Limb (tissue), 2 donors: ENCODE measurements around the gene APOL3.
"Not testable (repeated sequence)": the region's sequence is repeated elsewhere in the genome, so short reads cannot be mapped to it uniquely, and the experiment has no call there.

Source experiments
- DNase-seq, 2 donors: peaks; one replicate each; pipeline ENCODE4 v3.0.0-alpha.2; 2016; ENCODE audit errors: extremely low spot score in 2 of 2

APOL3 gene

GRCh38 chr22:36160499-36160942, at the start of gene APOL3:
Gene APOL3, minus strand, starts transcription at chr22:36160755. Its CDS starts 11,700 bp downstream, at chr22:36149055.
- DNase-seq, result no peak

GRCh38 chr22:36210224-36210623, 49.7 kb upstream of the APOL3 start:
- no peak for DNase-seq

GRCh38 chr22:36209488-36209908, 48.9 kb upstream of the APOL3 start:
- DNase-seq, result not testable (repeated sequence)

- DNase-seq, result no peak
These were observed 48.4 kb upstream of the APOL3 start for GRCh38 chr22:36208914-36209313.

- no peak for DNase-seq
These were observed 47.7 kb upstream of the APOL3 start for GRCh38 chr22:36208162-36208765.

- no peak for DNase-seq
These were observed 45.7 kb upstream of the APOL3 start for GRCh38 chr22:36206255-36206654.

GRCh38 chr22:36205573-36205972, 45.0 kb upstream of the APOL3 start:
- peak in 1 of 2 donors; percentile 4 for DNase-seq

GRCh38 chr22:36204632-36205015, 44.1 kb upstream of the APOL3 start:
- DNase-seq, result no peak

- peak in 1 of 2 donors; percentile 17 for DNase-seq
These were observed 43.6 kb upstream of the APOL3 start for GRCh38 chr22:36204001-36204631.

- DNase-seq, result peak in 1 of 2 donors; percentile 16
These were observed 42.9 kb upstream of the APOL3 start for GRCh38 chr22:36203441-36203840.

- DNase-seq, result peak in 1 of 2 donors; percentile 50
These were observed 42.4 kb upstream of the APOL3 start for GRCh38 chr22:36202906-36203305.

- peak; percentile 73 to 82 for DNase-seq
These were observed 41.2 kb upstream of the APOL3 start, which contains the start of gene APOL4 for GRCh38 chr22:36201630-36202319. Gene APOL4, minus strand, starts transcription at chr22:36201809. Its CDS starts 75 bp downstream, at chr22:36201734.

- DNase-seq, result not testable (repeated sequence)
These were observed 40.5 kb upstream of the APOL3 start for GRCh38 chr22:36201025-36201424.

- DNase-seq, result peak in 1 of 2 donors; percentile 25
These were observed 38.5 kb upstream of the APOL3 start for GRCh38 chr22:36199001-36199551.

- peak in 1 of 2 donors; percentile 21 for DNase-seq
These were observed 38.0 kb upstream of the APOL3 start for GRCh38 chr22:36198536-36198935.

GRCh38 chr22:36197514-36198146, 37.1 kb upstream of the APOL3 start:
- DNase-seq, result peak in 1 of 2 donors; percentile 45

GRCh38 chr22:36197065-36197440, 36.5 kb upstream of the APOL3 start:
- peak; percentile 60 to 68 for DNase-seq

GRCh38 chr22:36196254-36197064, 35.9 kb upstream of the APOL3 start:
- DNase-seq, result no peak

GRCh38 chr22:36194971-36195370, 34.4 kb upstream of the APOL3 start:
- peak; percentile 59 to 64 for DNase-seq

GRCh38 chr22:36194385-36194784, 33.8 kb upstream of the APOL3 start:
- no peak for DNase-seq

GRCh38 chr22:36193577-36193976, 33.0 kb upstream of the APOL3 start:
- no peak for DNase-seq
